HG02610 (cell line): ENCODE measurements around the gene BLOC1S5.

Source experiments
- ATAC-seq: cut with Tn5 transposase; IDR thresholded peaks from one replicate; pipeline ENCODE4 v1.9.1; 2021; ENCODE audit warnings: mild to moderate bottlenecking, moderate library complexity; ENCODE audit not compliant: unreplicated experiment

The BLOC1S5 gene

GRCh38 chr6:8063761-8064637 is at the start of gene BLOC1S5:
Gene BLOC1S5 (minus strand): TSS chr6:8064389. CDS start chr6:8064376, 13 bp downstream.
- ATAC-seq, result peak; percentile 91

- ATAC-seq, result no peak
Measured at GRCh38 chr6:8113131-8113654, 49.0 kb upstream of the BLOC1S5 start.

- no peak for ATAC-seq
Measured at GRCh38 chr6:8110725-8111124, 46.5 kb upstream of the BLOC1S5 start.

GRCh38 chr6:8110117-8110721 is 46.0 kb upstream of the BLOC1S5 start:
- ATAC-seq, result no peak

GRCh38 chr6:8108759-8109539 is 44.8 kb upstream of the BLOC1S5 start:
- ATAC-seq, result no peak

- ATAC-seq, result no peak
Measured at GRCh38 chr6:8108031-8108660, 44.0 kb upstream of the BLOC1S5 start.

GRCh38 chr6:8105791-8106190 is 41.6 kb upstream of the BLOC1S5 start:
- ATAC-seq, result no peak

- no peak for ATAC-seq
Measured at GRCh38 chr6:8103726-8104125, 39.5 kb upstream of the BLOC1S5 start.

- peak; percentile 99 for ATAC-seq
Measured at GRCh38 chr6:8102122-8102958, 38.2 kb upstream of the BLOC1S5 start, which contains the start of gene EEF1E1. Gene EEF1E1 (minus strand): TSS chr6:8102548. CDS start chr6:8102521, 27 bp downstream.

- no peak for ATAC-seq
Measured at GRCh38 chr6:8100159-8100854, 36.1 kb upstream of the BLOC1S5 start.

GRCh38 chr6:8090650-8091049 is 26.5 kb upstream of the BLOC1S5 start:
- ATAC-seq, result no peak

- ATAC-seq, result no peak
Measured at GRCh38 chr6:8088886-8089285, 24.7 kb upstream of the BLOC1S5 start.

GRCh38 chr6:8087870-8088754 is 23.9 kb upstream of the BLOC1S5 start:
- ATAC-seq, result no peak

GRCh38 chr6:8086755-8087306 is 22.6 kb upstream of the BLOC1S5 start:
- no peak for ATAC-seq

GRCh38 chr6:8085053-8085511 is 20.9 kb upstream of the BLOC1S5 start:
- no peak for ATAC-seq

GRCh38 chr6:8084586-8084985 is 20.4 kb upstream of the BLOC1S5 start:
- no peak for ATAC-seq

GRCh38 chr6:8082954-8083858 is 19.0 kb upstream of the BLOC1S5 start:
- no peak for ATAC-seq
